K562 (cell line): ENCODE measurements around the gene XYLB. TPM values are rescaled to one million over a fixed set of nuclear protein-coding genes. Genes with fewer than 3 reads are reported as not detected.

ENCODE experiments used
- ATAC-seq: fragments of 200-7000 bp; cut with Tn5 transposase; 3 replicates; pipeline ENCODE4 v1.9.1; 2020; ENCODE audit warnings: moderate library complexity
- BruUV-seq: library from RNA; stranded (reverse); fragments of 400-500 nt; replicated peaks from 2 replicates; lab custom pipeline; 2021; lab: Mats Ljungman, UMichigan
- CTCF ChIA-PET: fragments of 300-600 bp; formaldehyde crosslinking; extraction: SDS; loops from one replicate; lab custom pipeline; 2021; ENCODE audit warnings: low intra/inter-chr PET ratio; lab: Yijun Ruan, JAX
- POLR2A ChIA-PET: fragments of 300-600, 350-650 bp; sonication (Branson Sonifier 250); formaldehyde crosslinking; extraction: SDS; loops from one replicate; lab custom pipeline; 2021; ENCODE audit warnings: antibody characterized with exemption, inconsistent platforms; lab: Yijun Ruan, JAX
- DNase-seq, 4 experiments: peaks; one replicate each; pipeline versions ENCODE4 v3.0.0 to v3.0.0-alpha.2; 2011 to 2018; ENCODE audit warnings: low spot score in 3 of 4, mixed read lengths in 3 of 4; ENCODE audit errors: extremely low read depth in 1 of 4
- FAIRE-seq: peaks from 2 replicates; lab custom pipeline; 2011; peaks lifted over from hg19 to GRCh38; lab: Jason Lieb, UNC
- H2AFZ ChIP-seq: 2 replicates; pipeline ENCODE4 v1.6.0; 2011; ENCODE audit warnings: low read depth, low read length, control low read depth, inconsistent platforms
- H3K27ac ChIP-seq: fragments of 200-600 bp; 3 replicates; pipeline ENCODE4 v1.8.0; 2011; ENCODE audit warnings: low read depth, mild to moderate bottlenecking, control low read depth, inconsistent platforms, low read length, moderate library complexity, mixed read lengths; ENCODE audit errors: extremely low read depth
- H3K27me3 ChIP-seq, 2 experiments: fragments of 300-600 bp in 1 of 2; 2 replicates in 1 of 2; 3 replicates in 1 of 2; pipeline versions ENCODE4 v1.6.0 to v1.8.0; 2011; ENCODE audit warnings: inconsistent platforms in 2 of 2, low read length in 2 of 2, mild to moderate bottlenecking in 1 of 2, mixed read lengths in 1 of 2, moderate library complexity in 1 of 2; ENCODE audit not compliant: control insufficient read depth in 2 of 2, insufficient read depth in 2 of 2
- H3K36me3 ChIP-seq: fragments of 300-600 bp; 3 replicates; pipeline ENCODE4 v1.8.0; 2011; ENCODE audit warnings: mild to moderate bottlenecking, low read length, inconsistent platforms; ENCODE audit not compliant: control insufficient read depth, insufficient read depth
- H3K4me1 ChIP-seq, 2 experiments: fragments of 200-600 bp in 1 of 2; replicated peaks in 1 of 2; 2 replicates in 1 of 2; 3 replicates in 1 of 2; pipeline versions ENCODE4 v1.5.1 to v1.8.0; 2011; ENCODE audit warnings: inconsistent platforms in 2 of 2, low read length in 2 of 2, mild to moderate bottlenecking in 1 of 2, mixed read lengths in 1 of 2, moderate library complexity in 1 of 2; ENCODE audit not compliant: control insufficient read depth in 2 of 2, insufficient read depth in 2 of 2
- H3K4me2 ChIP-seq: 2 replicates; pipeline ENCODE4 v1.6.1; 2011; ENCODE audit warnings: low read length, control low read depth, inconsistent platforms, mixed read lengths; ENCODE audit not compliant: insufficient read depth
- H3K4me3 ChIP-seq: fragments of 200-600 bp; sonication (generic), shearing (Covaris generic); 2 replicates; pipeline ENCODE4 v1.5.1; 2016; ENCODE audit warnings: control low read depth, inconsistent platforms
- H3K79me2 ChIP-seq: fragments of 200-600 bp; 3 replicates; pipeline ENCODE4 v1.8.0; 2011; ENCODE audit warnings: low read length, inconsistent platforms; ENCODE audit not compliant: control insufficient read depth, insufficient read depth
- H3K9ac ChIP-seq, 2 experiments: 2 replicates each; pipeline versions ENCODE4 v1.6.0 to v1.6.1; 2011; ENCODE audit warnings: low read depth in 2 of 2, low read length in 2 of 2, control low read depth in 1 of 2, inconsistent platforms in 1 of 2, mild to moderate bottlenecking in 1 of 2, mixed read lengths in 1 of 2; ENCODE audit not compliant: insufficient read depth in 1 of 2
- H3K9me1 ChIP-seq: one replicate; pipeline ENCODE4 v1.6.0; 2011; ENCODE audit warnings: inconsistent platforms, mild to moderate bottlenecking, low read length, moderate library complexity; ENCODE audit not compliant: control insufficient read depth, insufficient read depth
- H3K9me3 ChIP-seq: replicated peaks from 2 replicates; pipeline ENCODE4 v1.5.1; 2011; ENCODE audit warnings: low read depth, low read length, inconsistent platforms; ENCODE audit not compliant: control insufficient read depth, insufficient read depth
- H4K20me1 ChIP-seq: replicated peaks from 2 replicates; pipeline ENCODE4 v1.6.1; 2011; ENCODE audit warnings: low read length, inconsistent platforms, mixed read lengths; ENCODE audit not compliant: control insufficient read depth, insufficient read depth
- RAD51 ChIP-seq: fragments of 450-650 bp; IDR thresholded peaks from 2 replicates; pipeline ENCODE4 v1.7.1; 2016; ENCODE audit warnings: low read depth, mild to moderate bottlenecking, borderline replicate concordance
- SPI1 ChIP-seq: IDR thresholded peaks from 2 replicates; pipeline ENCODE4 v1.6.1; 2011; ENCODE audit warnings: low read depth, low read length, control low read depth, borderline replicate concordance
- ZNF384 ChIP-seq: IDR thresholded peaks from 2 replicates; pipeline ENCODE4 v1.6.1; 2012; ENCODE audit warnings: low read depth, low read length, improper control_type of control experiment
- WGBS: fragments of 100-300 bp; shearing (Covaris generic); methylation state at CpG from one replicate; pipeline ENCODE4 v1.1.6; 2016; ENCODE audit warnings: low coverage, mixed read lengths; ENCODE audit not compliant: insufficient coverage; ENCODE audit errors: missing lambda C conversion rate; 5-methylcytosine and 5-hydroxymethylcytosine counted together
- in situ Hi-C: fragments of 300-500 bp; cut with MboI; formaldehyde crosslinking; loops from 4 replicates; pipeline ENCODE4 v1.15.0; 2018; ENCODE audit warnings: inconsistent platforms, mixed read lengths
- intact Hi-C: fragments of 100-400 bp; cut with micrococcal nuclease; formaldehyde crosslinking; loops from 2 replicates; pipeline ENCODE4 v1.14.2; 2022
- polyA plus RNA-seq, 8 experiments: library from polyadenylated mRNA; depleted of rRNA in 4 of 8; stranded (reverse) in 5 of 8; unstranded in 3 of 8; fragments of >200 nt; fragmentation: Nextera tagmentation in 2 of 8; fragmentation: Illumina TruSeq in 1 of 8; extraction: Ambion mirVana in 2 of 8; extraction: Trizol in 1 of 8; gene quantifications; 2 replicates each; pipeline versions ENCODE4 v1.2.1 to v1.2.3, GENCODE V29; 2011 to 2014; ENCODE audit warnings: inconsistent platforms in 1 of 8, missing spikeins in 1 of 8
- total RNA-seq, 7 experiments: library from RNA; depleted of rRNA in 6 of 7; stranded (reverse); fragments of >200 nt in 6 of 7; fragmentation: Illumina TruSeq in 2 of 7; extraction: Trizol in 2 of 7; gene quantifications; 2 replicates each; pipeline versions ENCODE4 v1.2.1 to v1.2.3, GENCODE V29; 2011 to 2021; ENCODE audit warnings: low replicate concordance in 1 of 7

The XYLB gene
- total and polyA plus RNA-seq, 9 of the 15 experiments (the other 6 are each of a cell fraction or from before 2014, with no cell fraction given) = 4.0 to 20.2 (median 13.2) TPM

GRCh38 chr3:38332201-38332600 lies 14.4 kb upstream of the XYLB start:
- WGBS = 3% methylated on average over 3 of the region's 3 CpGs
- POLR2A ChIA-PET = interaction anchor here (1.0 kb wide), 1 partner anchor 13 kb away, joined by 3 read pairs; no protein-coding TSS in a partner anchor
- H3K27ac ChIP-seq = no peak overlapping the region
- 0 out of 2 replicates have a peak, but pooled peaks have one; percentile 32 for TF ChIP-seq SPI1
- no peak for TF ChIP-seq RAD51
- TF ChIP-seq ZNF384 = 0 out of 2 replicates have a peak, but pooled peaks have one; percentile 56
- TF ChIP-seq, all 486 proteins: peak for 2
- in situ Hi-C loops = no loop called here
- intact Hi-C loops = no loop called here
- no peaks in the 10 kb centered on the region for H3K79me2 ChIP-seq
- no peak overlapping the region for H3K4me2 ChIP-seq
- ATAC-seq (no peak), FAIRE-seq (no peak), DNase-seq (no peak)
- H3K9me3 ChIP-seq = peaks cover 4% of the 10 kb centered on the region; the same call in 1 of the 2 replicates
- peaks cover 0 to 8% of the 10 kb centered on the region in 2 experiments; a peak in 3 of 5 replicates for H3K4me1 ChIP-seq
- H3K36me3 ChIP-seq = no peaks in the 10 kb centered on the region
- H3K9ac ChIP-seq = no peak overlapping the region
- CTCF ChIA-PET = interaction anchor here (0.6 kb wide), 1 partner anchor 12 kb away, joined by 3 read pairs; no protein-coding TSS in a partner anchor
- H4K20me1 ChIP-seq = no peaks in the 10 kb centered on the region
- H2AFZ ChIP-seq = no peak overlapping the region
- H3K9me1 ChIP-seq = no peaks in the 10 kb centered on the region
- H3K27me3 ChIP-seq = peaks cover 12 to 19% of the 10 kb centered on the region in 2 experiments; a peak in 4 of 5 replicates
- no TSS peak for BruUV-seq
- no peak overlapping the region for H3K4me3 ChIP-seq
